HG03432 (cell line): ENCODE data around the gene SPIRE2.
"Not testable (repeated sequence)": the region's sequence is repeated elsewhere in the genome, so short reads cannot be mapped to it uniquely, and the experiment has no call there.

Source experiments
- ATAC-seq: cut with Tn5 transposase; IDR thresholded peaks from one replicate; pipeline ENCODE4 v1.9.1; 2021; ENCODE audit warnings: mild to moderate bottlenecking, moderate library complexity; ENCODE audit not compliant: unreplicated experiment

The SPIRE2 gene

DNA sequence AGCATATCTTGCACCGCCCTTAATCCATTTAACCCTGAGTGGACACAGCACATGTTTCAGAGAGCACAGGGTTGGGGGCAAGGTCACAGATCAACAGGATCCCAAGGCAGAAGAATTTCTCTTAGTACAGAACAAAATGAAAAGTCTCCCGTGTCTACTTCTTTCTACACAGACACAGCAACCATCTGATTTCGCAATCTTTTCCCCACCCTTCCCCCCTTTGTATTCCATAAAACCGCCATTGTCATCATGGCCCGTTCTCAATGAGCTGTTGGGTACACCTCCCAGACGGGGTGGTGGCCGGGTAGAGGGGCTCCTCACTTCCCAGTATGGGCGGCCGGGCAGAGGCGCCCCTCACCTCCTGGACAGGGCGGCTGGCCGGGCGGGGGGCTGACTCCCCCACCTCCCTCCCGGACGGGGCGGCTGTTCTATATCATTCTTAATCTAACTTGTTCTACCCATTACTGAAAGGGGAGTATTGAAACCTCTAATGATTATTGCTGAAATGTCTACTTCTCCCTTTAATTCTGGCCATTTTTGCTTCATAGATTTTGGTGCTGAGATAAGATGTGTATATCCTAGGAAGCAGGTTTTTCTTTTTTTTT, 21.6 kb upstream of the SPIRE2 start:
- not testable (repeated sequence) for ATAC-seq

DNA sequence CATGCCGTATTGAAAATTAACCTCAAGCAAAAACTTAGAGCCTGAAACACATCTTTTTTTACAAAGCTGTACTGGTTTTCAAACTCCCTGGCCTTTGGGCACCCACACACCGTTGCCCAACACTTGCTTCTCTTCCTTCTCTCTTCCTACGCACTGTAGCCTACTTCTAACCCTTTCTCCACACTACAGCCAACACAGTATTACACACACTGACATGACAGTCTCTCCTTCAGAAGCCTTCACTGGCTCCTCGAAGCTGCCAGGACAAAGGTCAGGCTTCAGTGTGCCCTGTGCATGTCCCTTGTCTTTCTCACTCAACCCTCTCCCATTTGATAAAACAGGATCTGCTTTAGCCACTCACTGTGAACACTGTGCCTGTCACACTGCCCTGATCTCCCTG, 19.8 kb upstream of the SPIRE2 start:
- no peak for ATAC-seq

DNA sequence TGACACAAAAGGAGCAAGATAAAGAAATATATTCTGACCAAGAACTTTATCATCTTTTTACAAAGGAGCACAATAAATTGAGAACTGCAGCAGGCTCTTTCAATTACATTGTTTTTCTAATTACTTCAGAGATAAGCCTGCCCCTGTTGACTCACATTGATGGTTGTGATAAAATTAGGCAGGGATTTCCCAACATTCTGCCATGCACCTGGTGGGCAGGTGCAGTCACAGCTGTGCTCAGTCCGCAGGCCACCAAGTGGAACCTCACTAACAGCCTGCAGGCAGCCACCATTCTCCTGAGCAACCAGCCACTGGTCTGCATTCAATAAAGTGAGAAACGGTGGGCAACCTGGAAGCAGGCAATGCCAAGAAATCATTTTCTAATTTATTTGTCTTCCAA, 17.0 kb upstream of the SPIRE2 start:
- no peak for ATAC-seq

DNA sequence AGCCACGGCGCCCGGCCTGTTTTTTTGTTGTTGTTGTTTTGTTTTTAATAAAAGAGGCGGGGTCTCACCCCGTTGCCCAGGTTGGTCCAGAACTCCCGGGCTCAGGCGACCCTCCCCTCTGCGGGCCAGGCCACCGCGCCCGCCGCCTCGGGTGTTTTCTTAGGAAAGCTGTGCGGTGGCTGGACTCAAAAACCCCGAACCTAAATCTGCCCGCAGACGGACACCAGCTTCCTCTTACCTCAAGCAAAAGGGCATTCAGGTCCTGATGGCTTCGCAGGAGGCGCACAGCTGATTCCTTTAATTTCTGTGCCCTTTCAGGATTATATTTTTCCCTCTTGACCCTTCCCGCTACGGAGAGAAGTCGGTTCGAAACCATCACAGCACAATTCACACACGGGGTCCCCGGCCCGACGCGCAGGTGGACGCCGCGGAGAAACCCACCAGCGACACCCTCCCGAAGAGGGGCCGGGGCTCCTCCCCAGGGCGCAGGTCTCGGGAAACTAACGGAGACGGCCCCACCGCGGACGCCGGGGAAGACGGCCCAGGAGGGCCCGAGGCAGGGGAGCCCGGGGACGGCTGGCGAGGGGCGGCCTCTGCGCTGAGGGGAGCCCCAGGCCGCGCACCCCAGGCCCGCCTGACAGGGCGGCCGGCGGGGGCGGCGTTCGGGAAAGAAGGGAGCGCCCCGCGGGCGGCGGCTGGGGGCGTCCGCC, 12.5 kb upstream of the SPIRE2 start:
- ATAC-seq, result peak; percentile 34

DNA sequence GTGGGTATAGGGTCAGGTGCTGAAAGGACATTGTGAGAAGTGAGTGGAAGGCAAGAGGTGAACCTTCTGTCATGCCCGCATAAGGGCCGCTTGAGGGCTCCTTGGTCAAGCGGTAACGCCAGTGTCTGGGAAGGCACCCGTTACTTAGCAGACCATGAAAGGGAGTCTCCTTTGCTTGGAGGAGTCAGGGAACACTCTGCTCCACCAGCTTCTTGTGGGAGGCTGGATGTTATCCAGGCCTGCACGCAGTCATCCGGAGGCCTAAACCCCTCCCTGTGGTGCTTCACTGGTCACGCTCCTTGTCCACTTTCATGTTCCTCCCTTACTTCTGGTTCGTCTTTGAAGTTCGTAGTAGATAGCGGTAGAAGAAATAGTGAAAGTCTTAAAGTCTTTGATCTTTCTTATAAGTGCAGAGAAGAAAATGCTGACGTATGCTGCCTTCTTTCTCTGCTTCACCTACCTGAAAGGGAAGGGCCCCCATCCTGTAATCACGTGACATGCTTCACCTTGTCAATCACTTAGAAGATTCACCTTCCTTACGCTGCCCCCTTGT, 9.3 kb upstream of the SPIRE2 start:
- ATAC-seq, result not testable (repeated sequence)

DNA sequence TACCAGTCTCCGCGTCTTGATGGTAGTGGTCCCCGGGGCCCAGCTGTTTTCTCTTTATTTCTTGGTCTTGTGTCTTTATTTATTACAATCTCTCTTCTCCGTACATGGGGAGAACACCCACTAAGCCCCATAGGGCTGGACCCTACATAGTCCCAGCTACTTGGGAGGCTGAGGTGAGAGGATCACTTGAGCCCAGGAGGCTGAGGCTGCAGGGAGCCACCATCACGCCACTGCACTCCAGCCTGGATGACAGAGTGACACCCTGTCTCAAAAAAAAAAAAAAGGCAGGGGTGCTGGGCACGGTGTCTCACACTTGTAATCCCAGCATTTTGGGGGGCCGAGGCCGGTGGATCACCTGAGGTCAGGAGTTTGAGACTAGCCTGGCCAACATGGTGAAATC, 8.8 kb upstream of the SPIRE2 start:
- not testable (repeated sequence) for ATAC-seq

DNA sequence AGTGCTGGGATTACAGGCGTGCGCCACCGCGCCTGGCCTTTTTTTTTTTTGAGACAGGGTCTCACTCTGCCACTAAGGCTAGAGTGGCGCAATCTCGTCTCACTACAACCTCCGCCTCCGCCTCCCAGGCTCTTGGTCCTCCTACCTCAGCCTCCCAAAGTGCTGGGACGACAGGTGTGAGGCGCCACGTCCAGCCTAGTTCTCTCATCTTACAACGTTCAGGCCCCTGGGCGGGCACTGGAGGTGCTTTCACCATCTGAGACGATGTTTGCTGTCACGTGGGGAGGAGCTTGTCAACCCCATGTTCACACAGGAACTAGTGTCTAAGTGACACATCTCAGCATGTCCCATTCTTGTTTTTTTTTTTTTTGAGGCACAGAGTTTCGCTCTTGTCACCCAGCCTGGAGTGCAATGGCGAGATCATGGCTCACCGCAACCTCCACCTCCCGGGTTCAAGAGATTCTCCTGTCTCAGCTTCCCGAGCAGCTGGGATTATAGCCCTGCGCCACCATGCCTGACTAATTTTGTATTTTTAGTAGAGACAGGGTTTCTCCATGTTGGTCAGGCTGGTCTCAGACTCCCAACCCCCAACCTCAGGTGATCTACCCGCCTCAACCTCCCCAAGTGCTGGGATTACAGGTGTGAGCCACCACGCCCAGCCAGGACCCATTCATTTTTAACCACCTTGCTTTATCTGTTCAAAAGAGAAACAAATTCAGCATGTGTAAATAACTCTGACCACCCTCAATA, 6.7 kb upstream of the SPIRE2 start:
- ATAC-seq, result no peak

DNA sequence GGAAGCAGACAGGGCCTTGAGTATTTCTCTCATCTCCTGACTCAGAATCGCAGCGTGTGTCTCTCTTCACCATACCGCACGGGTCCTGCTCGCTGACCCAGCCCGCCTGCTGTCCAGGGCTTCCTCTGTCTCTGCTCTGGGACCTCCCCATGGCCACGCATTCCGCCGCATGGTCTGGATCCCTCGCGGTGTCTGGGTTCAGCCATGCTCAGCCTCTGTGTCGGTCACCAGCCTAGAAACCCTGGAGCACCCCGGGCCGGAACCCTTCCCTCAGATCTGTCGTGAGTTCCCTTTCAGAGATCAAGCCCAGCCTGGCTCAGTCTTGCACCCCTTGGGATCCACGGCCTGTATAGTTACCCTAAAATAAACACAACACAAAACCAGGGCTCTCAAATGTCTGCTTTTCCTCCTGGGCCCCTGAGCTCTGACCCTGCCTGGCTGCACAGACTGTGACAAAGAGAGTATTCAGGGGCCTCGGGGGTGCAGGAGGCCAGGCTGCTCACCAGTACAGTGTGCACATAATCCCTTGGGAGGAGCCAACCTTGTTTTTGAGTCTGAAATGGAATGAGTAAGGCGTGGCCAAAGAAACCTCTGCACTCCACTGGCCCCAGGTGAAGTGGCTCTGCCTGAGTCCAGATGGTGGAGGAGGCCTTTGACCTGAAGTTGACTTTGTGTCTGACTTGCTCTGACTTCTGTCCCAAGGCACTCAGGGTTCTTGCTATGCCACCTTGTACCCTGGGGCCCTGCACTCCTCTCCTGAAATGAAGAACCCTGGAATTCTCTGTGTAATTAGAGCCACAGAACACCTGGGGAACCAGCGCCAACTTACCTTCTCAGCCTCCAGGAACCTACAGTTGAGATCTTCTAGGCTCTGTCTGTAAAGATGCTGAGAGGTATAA, 5.8 kb upstream of the SPIRE2 start:
- ATAC-seq, result no peak

DNA sequence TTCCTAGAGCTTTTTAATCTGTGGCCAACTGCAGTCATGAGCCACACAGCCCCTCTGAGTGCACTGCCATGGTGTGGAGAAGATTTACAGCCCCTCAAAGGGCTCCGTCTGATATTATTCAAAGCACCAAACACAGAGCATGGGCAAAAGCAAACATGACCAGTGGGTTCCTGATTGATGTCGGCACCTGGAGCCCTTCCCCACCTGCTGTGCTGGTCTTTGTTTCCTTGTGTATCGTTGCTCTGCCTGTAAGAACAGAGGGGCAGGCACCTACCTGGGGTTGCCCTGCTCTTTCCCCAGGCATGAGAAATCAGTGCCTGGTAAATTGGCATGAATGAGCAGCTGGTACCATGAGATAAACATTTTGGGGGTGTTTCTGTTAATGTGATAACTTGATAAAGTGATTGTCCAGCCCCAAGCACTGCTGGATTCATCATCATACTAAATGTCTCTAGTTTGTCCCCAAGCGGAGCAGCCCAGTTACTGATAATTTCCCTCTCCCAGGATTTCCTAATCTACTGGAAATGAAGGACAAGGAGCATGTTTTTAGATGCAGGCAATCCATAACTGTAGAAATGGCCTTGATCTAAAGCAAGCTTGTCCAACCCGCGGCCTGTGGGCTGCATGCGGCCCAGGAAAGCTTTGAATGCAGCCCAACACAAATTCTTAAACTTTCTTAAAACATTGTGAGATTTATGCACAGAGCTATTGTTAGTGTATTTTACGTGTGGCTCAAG, 5.0 kb upstream of the SPIRE2 start:
- ATAC-seq, result no peak

DNA sequence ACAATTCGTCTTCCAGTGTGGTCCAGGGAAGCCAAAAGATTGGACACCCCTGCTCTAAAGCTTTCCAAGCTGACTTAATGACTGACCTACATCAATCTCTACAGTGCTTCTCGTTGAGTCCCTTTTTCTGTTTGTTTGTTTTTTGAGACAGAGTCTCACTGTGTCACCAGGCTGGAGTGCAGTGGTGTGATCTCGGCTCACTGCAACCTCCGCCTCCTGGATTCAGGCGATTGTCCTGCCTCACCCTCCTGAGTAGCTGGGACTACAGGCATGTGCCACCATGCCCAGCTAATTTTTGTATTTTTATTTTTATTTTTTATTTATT, 4.5 kb upstream of the SPIRE2 start:
- not testable (repeated sequence) for ATAC-seq

DNA sequence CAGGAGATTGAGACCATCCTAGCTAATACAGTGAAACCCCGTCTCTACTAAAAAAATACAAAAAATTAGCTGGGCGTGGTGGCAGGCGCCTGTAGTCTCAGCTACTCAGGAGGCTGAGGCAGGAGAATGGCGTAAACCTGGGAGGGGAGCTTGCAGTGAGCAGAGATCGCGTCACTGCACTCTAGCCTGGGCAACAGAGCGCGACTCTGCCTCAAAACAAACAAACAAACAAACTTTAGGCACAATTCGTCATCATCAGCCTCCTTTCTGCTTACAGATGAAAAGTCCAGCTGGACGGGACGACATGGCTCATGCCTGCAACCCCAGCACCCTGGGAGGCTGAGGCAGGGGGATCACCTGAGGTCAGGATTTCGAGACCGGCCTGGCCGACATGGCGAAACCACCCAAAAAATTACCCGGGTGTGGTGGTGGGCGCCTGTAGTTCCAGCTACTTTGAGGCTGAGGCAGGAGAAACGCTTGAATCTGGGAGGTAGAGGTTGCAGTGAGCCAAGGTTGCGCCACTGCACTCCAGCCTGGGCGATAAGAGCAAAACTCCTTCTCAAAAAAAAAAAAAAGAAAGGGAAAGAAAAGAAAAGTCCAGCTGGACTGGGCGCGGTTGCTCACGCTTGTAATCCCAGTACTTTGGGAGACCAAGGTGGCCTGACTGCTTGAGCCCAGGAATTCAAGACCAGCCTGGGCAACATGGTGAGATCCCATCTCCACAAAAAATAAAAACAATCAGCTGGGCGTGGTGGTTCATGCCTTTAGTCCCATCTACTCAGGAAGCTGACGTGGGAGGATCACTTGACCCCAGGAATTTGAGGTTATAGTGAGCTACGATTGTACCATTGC, 1.5 kb upstream of the SPIRE2 start:
- no peak for ATAC-seq

DNA sequence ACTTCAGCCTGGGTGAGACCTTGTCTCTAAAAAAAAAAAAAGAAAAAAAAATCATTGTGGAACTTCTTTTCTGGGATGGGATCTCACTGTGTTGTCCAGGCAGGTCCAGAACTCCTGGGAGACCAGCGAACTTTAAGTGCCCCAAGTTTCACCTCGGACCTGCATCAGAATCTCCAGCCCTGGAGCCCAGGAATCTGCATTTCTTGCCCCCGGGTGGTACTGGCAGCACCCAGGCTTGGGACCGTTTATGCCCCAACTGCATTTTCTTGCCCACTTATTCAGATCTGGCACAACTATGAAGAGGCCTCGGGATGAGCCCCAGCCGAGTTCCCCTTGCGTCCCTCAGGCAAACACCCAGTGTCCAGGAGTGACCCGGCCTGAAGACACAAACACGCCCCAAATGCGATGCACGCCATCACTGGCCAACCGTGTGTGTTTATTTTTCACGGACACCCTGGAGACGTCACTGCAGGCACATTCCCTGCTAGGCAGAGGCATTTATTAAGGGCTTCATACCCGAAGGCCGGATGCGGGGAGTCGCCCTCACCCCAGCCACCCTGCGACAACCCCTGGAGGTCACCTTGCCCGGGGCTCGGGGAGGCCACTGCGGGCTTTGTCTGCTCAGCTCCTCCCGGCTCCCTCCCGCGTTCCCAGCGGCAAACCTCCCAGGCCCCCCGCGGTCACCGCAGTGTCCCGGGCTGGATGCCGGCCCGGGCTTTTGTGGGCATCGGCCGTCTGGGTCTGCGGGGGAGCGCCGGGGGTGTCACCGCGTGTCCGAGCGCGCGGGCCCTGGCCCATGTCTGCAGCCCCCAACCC, 684 bp upstream of the SPIRE2 start:
- no peak for ATAC-seq

DNA sequence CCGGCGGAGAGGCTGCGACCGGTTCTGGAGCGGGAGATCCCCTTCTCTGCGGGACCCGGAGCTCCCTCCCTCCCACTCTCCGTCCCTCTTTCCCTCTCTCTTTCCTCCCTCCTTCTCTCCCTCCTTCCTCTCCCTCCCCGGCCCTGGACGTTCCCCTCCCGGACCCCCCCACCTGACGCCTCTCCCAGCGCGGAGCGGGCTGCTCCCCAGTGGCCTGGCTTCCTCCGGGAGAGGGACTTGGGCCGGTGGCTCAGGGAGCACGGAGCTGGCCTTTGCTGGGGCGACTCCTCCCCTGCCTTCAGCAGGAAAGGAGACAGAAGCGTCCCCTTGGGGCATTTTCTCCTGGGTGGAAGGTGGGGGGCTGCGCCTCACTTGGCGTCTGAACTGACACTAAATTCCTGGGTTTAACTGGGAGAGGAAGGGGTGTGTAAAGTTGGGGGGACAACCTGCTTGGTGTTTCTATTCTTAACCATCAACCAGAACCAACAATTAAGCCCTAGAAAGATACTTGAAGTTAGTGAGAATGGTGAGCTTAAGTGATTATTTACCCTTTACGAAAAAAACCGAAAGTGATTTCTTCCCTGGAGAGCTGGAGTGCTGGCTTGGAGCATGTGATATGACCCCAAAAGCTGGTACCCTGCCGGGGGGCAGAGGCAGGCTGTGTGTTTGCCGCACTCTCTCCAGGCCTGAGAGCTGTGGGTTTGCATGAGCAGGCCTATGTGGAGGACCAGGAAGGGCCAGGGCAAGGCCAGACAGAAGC, 775 bp downstream of the SPIRE2 start:
- no peak for ATAC-seq

DNA sequence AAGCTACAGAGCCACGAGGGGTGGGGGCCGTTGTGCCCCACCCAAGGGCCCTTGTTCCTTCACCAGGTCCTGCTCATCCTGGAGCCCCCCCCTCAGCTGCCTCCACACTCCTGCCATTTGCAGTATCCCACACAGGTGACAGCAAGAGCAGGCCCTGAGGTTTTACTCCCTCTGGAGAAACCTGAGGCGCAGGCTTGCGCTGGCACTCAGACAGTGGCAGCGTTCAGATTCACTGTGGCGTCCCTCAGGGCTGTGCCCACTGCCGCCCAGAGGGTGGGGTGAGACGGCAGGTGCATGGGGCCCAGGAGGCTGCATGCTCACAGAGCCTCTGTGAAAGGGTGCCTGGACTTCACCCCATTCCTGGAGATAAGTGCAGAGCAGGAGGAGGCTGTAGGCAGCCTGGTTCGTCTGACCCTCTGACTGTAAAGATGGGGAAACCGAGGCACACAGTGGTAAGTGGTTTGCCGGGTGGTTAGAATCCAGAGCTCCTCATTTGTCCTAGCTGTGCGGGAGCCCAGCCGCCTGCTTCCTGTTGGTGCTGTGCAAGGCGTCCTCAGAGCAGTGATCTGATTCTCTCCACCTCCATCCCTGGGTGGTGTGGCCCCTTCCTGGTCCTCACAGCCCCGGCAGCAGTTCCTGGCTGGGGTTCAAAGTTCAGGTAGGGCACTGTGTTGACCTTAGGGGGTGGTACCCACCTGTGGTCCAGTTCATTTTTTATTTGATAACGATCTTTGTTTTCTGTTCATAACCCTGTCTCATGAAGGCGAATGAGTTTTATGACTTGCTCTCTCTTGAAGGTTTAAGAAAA, 1.6 kb downstream of the SPIRE2 start:
- no peak for ATAC-seq

DNA sequence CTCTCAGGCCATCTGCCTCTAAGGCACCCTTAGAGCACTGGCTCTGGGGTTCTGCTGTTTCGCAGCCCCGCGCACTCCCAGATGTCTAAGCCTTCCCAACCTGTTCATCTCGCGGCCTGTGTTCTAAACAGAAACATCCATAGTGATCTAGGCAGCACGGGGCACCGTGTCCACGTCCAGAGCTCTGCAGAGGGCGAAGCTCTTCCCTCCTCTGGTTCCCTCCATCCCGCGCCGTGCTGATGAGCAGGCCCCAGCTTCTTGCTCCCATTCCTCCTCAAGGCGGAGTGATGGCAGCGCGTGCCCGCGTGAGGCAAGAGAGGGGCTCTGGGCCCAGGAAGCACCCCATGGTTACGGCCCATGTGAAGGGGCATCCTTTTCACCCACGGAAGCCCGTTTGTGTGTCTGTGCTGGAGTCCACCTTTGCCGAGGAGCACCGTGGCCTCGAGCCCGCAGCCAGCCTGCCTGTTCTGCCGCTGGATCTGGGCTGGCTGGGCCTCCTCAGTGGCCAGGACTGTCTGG, 3.6 kb downstream of the SPIRE2 start:
- no peak for ATAC-seq

DNA sequence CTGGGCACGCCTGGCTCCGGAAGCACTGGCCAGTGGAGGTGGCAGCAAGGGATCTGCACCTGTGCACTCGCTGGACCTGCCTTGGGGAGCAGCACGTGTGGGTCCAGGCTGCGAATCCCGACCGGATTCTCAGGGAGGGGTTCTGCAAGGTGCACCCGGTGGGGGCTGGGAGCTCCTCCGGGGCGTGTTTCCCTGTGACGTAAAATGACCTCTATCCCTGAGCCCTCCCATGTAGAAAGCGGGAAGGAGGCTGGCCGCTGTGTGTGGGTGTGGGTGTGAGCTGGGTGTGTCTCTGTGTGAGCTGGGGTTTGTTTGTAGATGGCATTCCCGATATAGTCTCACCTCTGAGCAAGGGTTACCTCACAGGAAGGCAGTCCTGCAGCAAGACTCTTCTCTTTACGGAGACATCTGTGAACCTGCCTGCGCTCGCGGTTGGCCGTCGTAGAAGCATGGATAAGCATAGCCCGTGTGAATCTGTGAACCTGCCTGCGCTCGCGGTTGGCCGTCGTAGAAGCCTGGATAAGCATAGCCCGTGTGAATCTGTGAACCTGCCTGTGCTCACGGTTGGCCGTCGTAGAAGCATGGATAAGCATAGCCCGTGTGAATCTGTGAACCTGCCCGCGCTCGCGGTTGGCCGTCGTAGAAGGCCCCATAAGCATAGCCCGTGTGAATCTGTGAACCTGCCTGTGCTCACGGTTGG, 5.5 kb downstream of the SPIRE2 start:
- not testable (repeated sequence) for ATAC-seq
